Adrenal gland (tissue), 12 donors: ENCODE measurements around the gene HLA-DRA. TPM values are rescaled to one million over a fixed set of nuclear protein-coding genes. Genes with fewer than 3 reads are reported as not detected.
"Not testable (repeated sequence)": the region's sequence is repeated elsewhere in the genome, so short reads cannot be mapped to it uniquely, and the experiment has no call there.

ENCODE experiments used
- DNase-seq, 7 donors: peaks; one replicate each; pipeline ENCODE4 v3.0.0-alpha.2; 2019 to 2020
- H3K27ac ChIP-seq, 5 donors: fragments of 200-600 bp; sonication (generic) in 4 of 5; 1 replicate in 3 of 5; 2 replicates in 2 of 5; pipeline versions ENCODE4 v1.5.1 to v1.8.0; 2016 to 2020; ENCODE audit warnings: mild to moderate bottlenecking in 1 of 5
- H3K27me3 ChIP-seq: fragments of 200-600 bp; 2 replicates; pipeline ENCODE4 v1.8.0; 2021
- H3K36me3 ChIP-seq, 2 donors: fragments of 200-600 bp; replicated peaks in 1 of 2; 1 replicate in 1 of 2; 2 replicates in 1 of 2; pipeline versions ENCODE4 v1.5.1 to v1.8.0; 2018 to 2022
- H3K4me1 ChIP-seq, 2 donors: fragments of 200-600 bp; replicated peaks in 1 of 2; 1 replicate in 1 of 2; 2 replicates in 1 of 2; pipeline versions ENCODE4 v1.5.1 to v1.8.0; 2018 to 2021
- H3K4me3 ChIP-seq, 4 donors: fragments of 200-600 bp; sonication (generic) in 3 of 4; one replicate each; pipeline ENCODE4 v1.5.1; 2016 to 2018
- H3K9me3 ChIP-seq, 3 donors: fragments of 200-600 bp; sonication (generic) in 1 of 3; replicated peaks in 1 of 3; 1 replicate in 2 of 3; 2 replicates in 1 of 3; pipeline versions ENCODE4 v1.5.1 to v1.8.0; 2016 to 2021
- POLR2A ChIP-seq, 2 donors: fragments of 450-650 bp; IDR thresholded peaks; one replicate each; pipeline ENCODE4 v1.6.1; 2017; ENCODE audit warnings: antibody characterized with exemption in 2 of 2, mild to moderate bottlenecking in 2 of 2, moderate library complexity in 1 of 2
- WGBS, 4 donors: extraction: QIAGEN DNeasy Blood & Tissue Kit in 2 of 4; methylation state at CpG; one replicate each; pipeline versions ENCODE4 v1.1.5 to v1.1.7; 2013 to 2017; 5-methylcytosine and 5-hydroxymethylcytosine counted together
- intact Hi-C, 2 donors: fragments of 100-400 bp; cut with DNase I; formaldehyde crosslinking; loops; one replicate each; pipeline versions ENCODE4 v1.14.1 to v1.15.0; 2022 to 2023
- polyA plus RNA-seq, 3 donors: library from polyadenylated mRNA; stranded (reverse); fragments of 200-250 nt in 2 of 3; fragments of 350-450 nt in 1 of 3; fragmentation: Illumina TruSeq in 1 of 3; extraction: RNeasy Lipid Tissue Mini Kit (QIAGEN cat#74804) in 1 of 3; gene quantifications; one replicate each; pipeline ENCODE4 v1.2.3, GENCODE V29; 2013 to 2014
- total RNA-seq, 9 donors: library from RNA; depleted of rRNA in 4 of 9; stranded (reverse); fragments of >200 nt in 4 of 9; fragments of 120-200 nt in 1 of 9; fragmentation: NEBNext Ultra II Directional in 1 of 9; extraction: Animal tissue kit (Norgen Biotek cat#: 25700) in 1 of 9; gene quantifications; one replicate each; pipeline versions ENCODE4 v1.1.0 to v1.2.4, GENCODE V29; 2013 to 2023
- TF ChIP-seq, protein P1 (sequence below), 6 experiments: fragments of 450-650 bp in 4 of 6; fragments of 200-600 bp in 2 of 6; sonication (generic) in 1 of 6; IDR thresholded peaks; 1 replicate in 5 of 6; 2 replicates in 1 of 6; pipeline versions ENCODE4 v1.5.1 to v1.8.0; 2016 to 2021; ENCODE audit warnings: antibody characterized with exemption in 6 of 6, mild to moderate bottlenecking in 2 of 6, moderate library complexity in 1 of 6
- donor health status: healthy with polysubstance abuse.
- donor health status: Bipolar disorder and iron deficiency.
- donor health status: DM: yes; HTN: yes; CAD: no.
- donor health status: DM: no; HTN: no; CAD: no.
- donor health status: DM: no; HTN: no; CAD: no.
- donor health status: DM: yes; HTN: yes; CAD: no.

The HLA-DRA gene
- total and polyA plus RNA-seq, 12 donors: 36.8 to 1,447 (median 462) TPM

DNA sequence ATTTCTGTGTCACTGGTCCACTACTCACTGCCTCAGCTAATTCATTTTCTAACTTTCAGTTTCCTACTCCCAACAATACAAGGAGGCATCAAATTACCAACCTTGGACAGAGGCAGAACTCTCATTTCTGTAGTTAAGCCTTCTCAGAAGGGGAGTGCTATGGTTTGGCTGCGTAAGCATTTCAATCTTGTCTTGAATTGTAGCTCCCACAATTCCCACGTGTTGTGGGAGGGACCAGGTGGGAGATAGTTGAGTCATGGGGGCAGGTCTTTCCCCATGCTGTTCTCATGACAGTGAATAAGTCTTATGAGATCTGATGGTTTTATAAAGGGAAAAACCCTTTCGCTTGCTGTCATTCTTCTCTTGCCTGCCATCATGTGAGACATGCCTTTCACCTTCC is 22.9 kb downstream of the HLA-DRA start:
- intact Hi-C loops: no loop called here
- WGBS, 4 donors: 22 to 48% (median 35%) methylated on average over 3 of the region's 3 CpGs

DNA sequence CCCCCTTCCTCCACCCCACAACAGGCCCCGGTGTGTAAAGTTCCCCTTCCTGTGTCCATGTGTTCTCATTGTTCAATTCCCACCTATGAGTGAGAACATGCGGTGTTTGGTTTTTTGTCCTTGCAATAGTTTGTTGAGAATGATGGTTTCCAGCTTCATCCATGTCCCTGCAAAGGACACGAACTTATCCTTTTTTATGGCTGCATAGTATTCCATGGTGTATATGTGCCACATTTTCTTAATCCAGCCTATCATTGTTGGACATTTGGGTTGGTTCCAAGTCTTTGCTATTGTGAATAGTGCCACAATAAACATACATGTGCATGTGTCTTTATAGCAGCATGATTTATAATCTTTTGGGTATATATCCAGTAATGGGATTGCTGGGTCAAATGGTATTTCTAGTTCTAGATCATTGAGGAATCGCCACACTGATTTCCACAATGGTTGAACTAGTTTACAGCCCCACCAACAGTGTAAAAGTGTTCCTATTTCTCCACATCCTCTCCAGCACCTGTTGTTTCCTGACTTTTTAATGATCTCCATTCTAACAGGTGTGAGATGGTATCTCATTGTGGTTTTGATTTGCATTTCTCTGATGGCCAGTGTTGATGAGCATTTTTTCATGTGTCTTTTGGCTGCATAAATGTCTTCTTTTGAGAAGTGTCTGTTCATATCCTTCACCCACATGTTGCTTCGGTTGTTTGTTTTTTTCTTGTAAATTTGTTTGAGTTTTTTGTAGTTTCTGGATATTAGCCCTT is 28.2 kb downstream of the HLA-DRA start:
- WGBS, 4 donors: 45 to 68% (median 54%) methylated on average over 4 to 5 of the region's 5 CpGs
- H3K9me3 ChIP-seq, H3K4me3 ChIP-seq, intact Hi-C loops, H3K27ac ChIP-seq, H3K4me1 ChIP-seq, DNase-seq, H3K27me3 ChIP-seq, H3K36me3 ChIP-seq: not testable (repeated sequence)

More for the DNA sequence above, 22.9 kb downstream of the HLA-DRA start:
- H3K27me3 ChIP-seq: no peaks in the 10 kb centered on the region
- no peaks in the 10 kb centered on the region for H3K4me1 ChIP-seq
- DNase-seq: no peak
- no peak overlapping the region for H3K27ac ChIP-seq
- no peaks in the 10 kb centered on the region for H3K9me3 ChIP-seq
- H3K4me3 ChIP-seq: no peak overlapping the region
- TF ChIP-seq POLR2A (IDR thresholded peaks at IDR 0.05): no peak
- TF ChIP-seq, protein P1, sequence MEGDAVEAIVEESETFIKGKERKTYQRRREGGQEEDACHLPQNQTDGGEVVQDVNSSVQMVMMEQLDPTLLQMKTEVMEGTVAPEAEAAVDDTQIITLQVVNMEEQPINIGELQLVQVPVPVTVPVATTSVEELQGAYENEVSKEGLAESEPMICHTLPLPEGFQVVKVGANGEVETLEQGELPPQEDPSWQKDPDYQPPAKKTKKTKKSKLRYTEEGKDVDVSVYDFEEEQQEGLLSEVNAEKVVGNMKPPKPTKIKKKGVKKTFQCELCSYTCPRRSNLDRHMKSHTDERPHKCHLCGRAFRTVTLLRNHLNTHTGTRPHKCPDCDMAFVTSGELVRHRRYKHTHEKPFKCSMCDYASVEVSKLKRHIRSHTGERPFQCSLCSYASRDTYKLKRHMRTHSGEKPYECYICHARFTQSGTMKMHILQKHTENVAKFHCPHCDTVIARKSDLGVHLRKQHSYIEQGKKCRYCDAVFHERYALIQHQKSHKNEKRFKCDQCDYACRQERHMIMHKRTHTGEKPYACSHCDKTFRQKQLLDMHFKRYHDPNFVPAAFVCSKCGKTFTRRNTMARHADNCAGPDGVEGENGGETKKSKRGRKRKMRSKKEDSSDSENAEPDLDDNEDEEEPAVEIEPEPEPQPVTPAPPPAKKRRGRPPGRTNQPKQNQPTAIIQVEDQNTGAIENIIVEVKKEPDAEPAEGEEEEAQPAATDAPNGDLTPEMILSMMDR (IDR thresholded peaks at IDR 0.05): no peak
- no peaks in the 10 kb centered on the region for H3K36me3 ChIP-seq

DNA sequence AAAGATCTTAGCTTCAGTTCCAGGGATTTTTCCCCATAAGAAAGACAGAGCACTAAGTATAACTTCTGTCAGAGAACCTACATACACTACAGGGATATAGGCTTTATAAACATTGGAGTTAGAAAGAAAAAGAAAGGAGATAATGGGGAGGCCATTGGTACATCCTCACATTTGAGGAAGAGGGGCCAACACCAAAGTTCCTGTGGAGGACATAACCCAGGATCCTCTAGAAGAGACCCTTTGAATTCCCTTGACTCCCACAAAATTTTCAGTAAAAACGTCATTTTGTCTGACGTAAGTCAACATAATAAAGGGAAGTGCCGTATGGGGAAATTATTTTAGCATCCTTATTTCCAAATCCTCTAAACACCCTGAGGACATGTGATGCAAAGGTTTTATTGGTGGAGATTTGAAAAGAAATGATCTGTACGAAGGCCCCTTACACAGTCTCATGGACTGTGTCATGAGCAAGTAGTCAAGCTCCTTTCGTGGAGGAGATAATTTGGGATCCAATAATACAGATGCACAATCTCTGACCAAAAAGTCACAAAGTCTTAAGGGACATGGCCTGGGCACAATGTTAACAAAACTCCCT is 33.2 kb downstream of the HLA-DRA start:
- TF ChIP-seq, protein P1 (IDR thresholded peaks at IDR 0.05): no peak
- no peak for TF ChIP-seq POLR2A (IDR thresholded peaks at IDR 0.05)
- Histone ChIP-seq H3K9me3 (no peaks in the 10 kb centered on the region), H3K4me3 (no peak overlapping the region), H3K4me1 (no peaks in the 10 kb centered on the region), H3K27ac (peak overlapping the region in 2 of 5 donors; percentile 70 to 89), H3K27me3 (no peaks in the 10 kb centered on the region), H3K36me3 (no peaks in the 10 kb centered on the region)
- 54 to 63% (median 60%) methylated on average over 5 of the region's 5 CpGs for WGBS, 4 donors
- no peak for DNase-seq
- intact Hi-C loops: no loop called here

DNA sequence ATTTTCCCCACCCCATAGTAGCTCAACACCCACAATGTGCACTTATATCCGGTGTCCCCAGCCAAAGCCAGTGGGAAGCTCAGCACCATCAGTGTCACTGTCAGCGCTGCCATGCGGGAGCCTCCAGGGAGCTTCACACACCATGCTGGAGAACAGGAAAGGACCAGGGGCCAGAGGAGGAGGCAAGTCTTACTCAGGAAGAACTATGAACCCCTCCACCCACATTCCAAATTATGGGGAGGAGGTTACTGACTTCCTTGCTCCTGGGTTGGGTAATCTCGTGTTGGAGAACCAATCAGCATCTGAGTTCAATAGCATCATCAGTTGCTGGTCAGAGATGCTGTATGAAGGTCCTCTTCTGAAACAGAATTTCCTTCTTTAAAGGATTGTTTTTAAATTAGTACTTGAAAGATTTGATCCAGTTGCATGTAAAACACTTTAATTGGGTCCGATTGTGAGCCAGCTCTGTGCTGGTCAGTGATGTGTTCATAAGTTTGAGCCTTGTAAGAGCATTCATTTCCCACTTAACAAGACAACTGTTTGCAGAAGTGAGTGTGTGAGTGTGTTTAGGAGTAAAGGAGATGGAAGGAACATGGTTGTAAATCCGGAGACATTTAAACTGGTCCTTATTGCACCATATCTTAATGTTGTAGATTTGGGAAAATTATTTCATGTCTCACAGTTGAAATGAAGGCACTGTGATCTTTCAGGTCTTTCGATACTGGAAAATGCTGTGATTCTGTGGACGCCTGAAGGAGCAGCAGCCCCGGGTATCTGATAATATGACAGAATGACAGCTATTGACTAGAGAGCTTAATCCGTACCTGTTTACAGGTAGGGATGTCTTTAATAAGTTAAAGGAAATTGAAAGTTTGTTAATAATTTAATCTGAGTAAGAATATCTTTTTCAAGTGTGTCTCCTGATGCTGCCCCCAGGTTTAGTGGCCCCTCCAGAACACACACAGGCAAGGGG is 34.0 kb downstream of the HLA-DRA start:
- H3K27me3 ChIP-seq, H3K4me1 ChIP-seq, intact Hi-C loops, H3K36me3 ChIP-seq, H3K9me3 ChIP-seq, H3K4me3 ChIP-seq: not testable (repeated sequence)
- 42 to 50% (median 45%) methylated on average over 9 to 10 of the region's 10 CpGs for WGBS, 4 donors
- peak overlapping the region in 2 of 5 donors; percentile 70 to 89 for H3K27ac ChIP-seq
- DNase-seq: peak in 4 of 7 donors; percentile 32 to 65 (median 44)
